Panc1 (cell line): ENCODE data around the gene ESRRA. TPM values are rescaled to one million over a fixed set of nuclear protein-coding genes. Genes with fewer than 3 reads are reported as not detected.

ENCODE experiments used
- ATAC-seq: fragments of 200-7000 bp; cut with Tn5 transposase; 2 replicates; pipeline ENCODE4 v1.9.1; 2020; ENCODE audit warnings: mild to moderate bottlenecking, moderate library complexity
- BruUV-seq: library from RNA; stranded (reverse); fragments of 400-500 nt; replicated peaks from 2 replicates; lab custom pipeline; 2021; lab: Mats Ljungman, UMichigan
- CTCF ChIA-PET: fragments of 300-600 bp; sonication (Branson Sonifier 250); formaldehyde crosslinking; loops from one replicate; lab custom pipeline; 2022; ENCODE audit warnings: antibody characterized with exemption; lab: Charles Lee
- POLR2A ChIA-PET: fragments of 300-600 bp; sonication (Branson Sonifier 250); formaldehyde crosslinking; loops from one replicate; lab custom pipeline; 2022; ENCODE audit warnings: antibody characterized with exemption; lab: Charles Lee
- DNase-seq: peaks from one replicate; pipeline ENCODE4 v3.0.0-alpha.2; 2010; ENCODE audit warnings: low read depth, low spot score
- H3K27ac ChIP-seq: 2 replicates; pipeline ENCODE4 v1.5.1; 2011; ENCODE audit warnings: mild to moderate bottlenecking, low read length, inconsistent platforms
- H3K27me3 ChIP-seq: fragments of 200-500 bp; sonication (Bioruptor generic); 2 replicates; pipeline ENCODE4 v1.6.0; 2014; ENCODE audit warnings: low read length, inconsistent platforms; ENCODE audit not compliant: control insufficient read depth, insufficient read depth
- H3K36me3 ChIP-seq: fragments of 200-500 bp; sonication (Bioruptor generic); 2 replicates; pipeline ENCODE4 v1.5.1; 2014; ENCODE audit warnings: inconsistent platforms, mild to moderate bottlenecking, low read length, moderate library complexity; ENCODE audit not compliant: control insufficient read depth, insufficient read depth
- H3K4me1 ChIP-seq: 2 replicates; pipeline ENCODE4 v1.5.1; 2011; ENCODE audit warnings: inconsistent platforms, mild to moderate bottlenecking, low read length, moderate library complexity; ENCODE audit not compliant: control insufficient read depth, insufficient read depth
- H3K4me3 ChIP-seq, 2 experiments: 2 replicates each; pipeline ENCODE4 v1.5.1; 2011 to 2012; ENCODE audit warnings: low read depth in 2 of 2, low read length in 2 of 2, mild to moderate bottlenecking in 2 of 2, inconsistent platforms in 1 of 2, moderate library complexity in 1 of 2
- H3K9me3 ChIP-seq: fragments of 200-500 bp; sonication (Bioruptor generic); 2 replicates; pipeline ENCODE4 v1.5.1; 2014; ENCODE audit warnings: low read depth, mild to moderate bottlenecking, inconsistent platforms, low read length, moderate library complexity; ENCODE audit not compliant: control insufficient read depth, insufficient read depth
- CTCF ChIP-seq: fragments of 450-650 bp; IDR thresholded peaks from 2 replicates; pipeline ENCODE4 v1.5.1; 2017; ENCODE audit warnings: mild to moderate bottlenecking
- POLR2AphosphoS5 ChIP-seq: IDR thresholded peaks from 2 replicates; pipeline ENCODE4 v1.6.1; 2012; ENCODE audit warnings: mild to moderate bottlenecking, low read depth, low read length, moderate library complexity
- REST ChIP-seq, 2 experiments: IDR thresholded peaks; 2 replicates each; pipeline ENCODE4 v1.6.1; 2011 to 2012; ENCODE audit warnings: low read depth in 2 of 2, control low read depth in 1 of 2, low read length in 1 of 2, mild to moderate bottlenecking in 1 of 2, moderate library complexity in 1 of 2; ENCODE audit not compliant: insufficient read depth in 1 of 2
- SIN3A ChIP-seq: IDR thresholded peaks from 2 replicates; pipeline ENCODE4 v1.6.1; 2012; ENCODE audit warnings: low read depth, mild to moderate bottlenecking, low read length, moderate library complexity, borderline replicate concordance; ENCODE audit not compliant: insufficient read depth
- TCF7L2 ChIP-seq: IDR thresholded peaks from 2 replicates; pipeline ENCODE4 v1.6.1; 2011; ENCODE audit warnings: mild to moderate bottlenecking, low read depth, low read length, inconsistent platforms
- in situ Hi-C: cut with HindIII; loops from 2 replicates; pipeline ENCODE4 v1.10.0; 2016; ENCODE audit warnings: low sequenced_read_pairs, low pct_unique_long_range_greater_than_20kb
- intact Hi-C: fragments of 100-400 bp; cut with micrococcal nuclease; formaldehyde crosslinking; loops from one replicate; pipeline ENCODE4 v1.10.0; 2022; ENCODE audit not compliant: unreplicated experiment
- total RNA-seq: library from RNA; stranded (reverse); gene quantifications from one replicate; pipeline ENCODE4 v1.2.1, GENCODE V29; 2021; ENCODE audit not compliant: unreplicated experiment

Gene ESRRA
- total RNA-seq, 1 experiment from 2014 or later: 81.6 TPM

- Histone ChIP-seq H3K9me3 (no peaks in the 10 kb centered on the region), H3K27ac (no peak overlapping the region), H3K4me1 (peaks cover 22% of the 10 kb centered on the region), H3K27me3 (no peaks in the 10 kb centered on the region), H3K36me3 (no peaks in the 10 kb centered on the region), H3K4me3 (no peak overlapping the region)
- TF ChIP-seq POLR2AphosphoS5 (peak; percentile 27; the same call in 1 of the 2 replicates), TCF7L2 (no peak)
- in situ Hi-C loops (no loop called here), intact Hi-C loops (no loop called here)
- DNase-seq (peak; percentile 94), ATAC-seq (peak; percentile 89)
- BruUV-seq: no TSS peak
- ChIA-PET CTCF (no interaction called here), POLR2A (no interaction called here)
These were observed 29.7 kb downstream of the ESRRA start for GRCh38 chr11:64334764-64335735.

GRCh38 chr11:64337538-64338249 is 32.4 kb downstream of the ESRRA start:
- Histone ChIP-seq H3K27me3 (no peaks in the 10 kb centered on the region), H3K4me3 (no peak overlapping the region), H3K27ac (no peak overlapping the region), H3K36me3 (no peaks in the 10 kb centered on the region), H3K9me3 (no peaks in the 10 kb centered on the region), H3K4me1 (peaks cover 16% of the 10 kb centered on the region)
- TF ChIP-seq SIN3A (no peak), REST (IDR thresholded peaks at IDR 0.05; ENCODE audit: insufficient read depth in 1 of 2, low read depth in 2 of 2, low read length in 1 of 2) (no peak), CTCF (no peak), POLR2AphosphoS5 (no peak), TCF7L2 (no peak)
- BruUV-seq: no TSS peak
- ChIA-PET POLR2A (interaction anchor here (1.5 kb wide), 1 partner anchor 20 kb away, joined by 5 read pairs; the partner anchor contains the start of genes PRDX5 and TRMT112), CTCF (interaction anchor here (1.1 to 1.3 kb wide), 2 partner anchors 19 to 20 kb away, joined by 3 to 4 read pairs; partner anchors contain the start of gene PRDX5)
- in situ Hi-C loops: no loop called here
- intact Hi-C loops: no loop called here
- ATAC-seq (no peak), DNase-seq (no peak)
